RWPE2 (cell line): ENCODE results near the gene RAB20.
"Not testable (repeated sequence)": the region's sequence is repeated elsewhere in the genome, so short reads cannot be mapped to it uniquely, and the experiment has no call there.

Source experiments
- ATAC-seq: fragments of 200-7000 bp; cut with Tn5 transposase; 3 replicates; pipeline ENCODE4 v1.9.1; 2021; ENCODE audit warnings: low read depth
- DNase-seq: peaks from one replicate; pipeline ENCODE4 v3.0.0-alpha.2; 2020; ENCODE audit warnings: low spot score
- H3K27ac ChIP-seq: fragments of 450-650 bp; 2 replicates; pipeline ENCODE4 v1.5.1; 2017; ENCODE audit warnings: mild to moderate bottlenecking; ENCODE audit not compliant: poor library complexity, severe bottlenecking
- H3K27me3 ChIP-seq: fragments of 250-450 bp; sonication (Bioruptor Pico); 2 replicates; pipeline ENCODE4 v1.5.1; 2021; ENCODE audit warnings: mild to moderate bottlenecking, moderate library complexity; ENCODE audit not compliant: insufficient read depth, poor library complexity, severe bottlenecking
- H3K36me3 ChIP-seq: fragments of 250-450 bp; sonication (Bioruptor Pico); 2 replicates; pipeline ENCODE4 v1.5.1; 2020; ENCODE audit warnings: low read depth, mild to moderate bottlenecking, moderate library complexity
- H3K4me1 ChIP-seq: fragments of 250-450 bp; sonication (Bioruptor Pico); 2 replicates; pipeline ENCODE4 v1.5.1; 2021; ENCODE audit warnings: mild to moderate bottlenecking, moderate library complexity; ENCODE audit not compliant: insufficient read depth, poor library complexity, severe bottlenecking
- H3K4me3 ChIP-seq: fragments of 250-450 bp; sonication (Bioruptor Pico); 2 replicates; pipeline ENCODE4 v1.5.1; 2021; ENCODE audit warnings: mild to moderate bottlenecking, moderate library complexity; ENCODE audit not compliant: severe bottlenecking
- H3K9me3 ChIP-seq: fragments of 250-450 bp; sonication (Bioruptor Pico); 2 replicates; pipeline ENCODE4 v1.5.1; 2021; ENCODE audit warnings: mild to moderate bottlenecking, moderate library complexity; ENCODE audit not compliant: severe bottlenecking
- CTCF ChIP-seq: fragments of 450-650 bp; IDR thresholded peaks from one replicate; pipeline ENCODE4 v1.5.1; 2017; ENCODE audit warnings: mild to moderate bottlenecking, moderate library complexity; ENCODE audit not compliant: poor library complexity, severe bottlenecking

RAB20 gene

DNA sequence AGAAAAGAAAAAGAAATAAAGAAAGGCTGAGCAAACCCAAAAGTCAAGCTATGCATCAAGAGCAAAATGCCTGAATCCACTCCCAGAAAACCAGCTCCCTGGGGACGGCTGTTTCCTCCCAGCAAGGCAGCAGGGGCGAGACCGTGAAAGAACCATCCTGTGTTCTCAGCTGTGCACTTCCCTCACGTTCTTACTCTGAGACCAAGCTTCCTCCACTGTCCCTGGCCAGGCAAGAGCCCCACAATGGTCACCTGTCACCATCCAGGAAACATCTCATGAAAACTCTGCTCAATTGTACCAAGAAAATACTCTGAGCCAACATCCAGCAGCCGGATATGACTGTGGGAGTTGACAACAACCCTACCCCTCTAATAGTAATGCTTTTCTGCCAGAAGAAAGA, 22.9 kb downstream of the RAB20 start:
- DNase-seq: no peak
- Histone ChIP-seq H3K36me3 (no peaks in the 10 kb centered on the region), H3K9me3 (no peaks in the 10 kb centered on the region), H3K4me3 (no peak overlapping the region), H3K27ac (no peak overlapping the region), H3K27me3 (no peaks in the 10 kb centered on the region), H3K4me1 (no peaks in the 10 kb centered on the region)
- no peak for ATAC-seq
- TF ChIP-seq CTCF: no peak

DNA sequence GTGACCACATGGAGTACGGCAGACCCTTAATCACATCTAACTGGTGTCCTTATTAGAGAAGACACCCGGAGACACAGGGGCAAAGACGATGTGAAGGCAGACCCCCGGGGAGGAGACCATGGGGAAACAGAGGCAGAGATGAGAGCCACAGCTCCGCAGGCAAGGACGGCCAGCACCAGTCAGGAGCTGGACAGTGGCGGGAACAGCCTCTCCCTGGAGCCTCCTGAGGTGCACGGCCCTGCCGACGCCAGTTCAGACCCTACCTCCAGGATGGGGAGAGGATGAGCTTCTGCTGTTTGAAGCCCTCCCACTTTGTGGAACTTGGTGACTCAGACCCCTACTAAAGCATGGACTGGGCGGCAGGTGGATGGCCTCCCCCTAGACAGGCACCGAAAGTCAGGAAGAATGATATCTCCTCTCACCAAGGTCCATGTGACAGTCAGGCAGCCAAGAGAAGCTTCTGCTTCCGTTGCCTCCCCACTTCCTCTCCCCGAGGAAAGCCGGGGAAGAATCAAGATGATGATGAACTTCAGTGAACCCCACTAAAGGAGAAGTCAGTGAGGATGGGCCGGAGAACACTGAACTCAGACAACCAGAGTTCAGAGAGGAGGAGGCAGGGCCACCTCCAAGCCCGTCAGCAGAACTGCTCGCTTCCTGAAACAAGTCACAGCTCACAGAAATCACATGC, 25.4 kb downstream of the RAB20 start:
- Histone ChIP-seq H3K27ac (no peak overlapping the region), H3K27me3 (no peaks in the 10 kb centered on the region), H3K36me3 (no peaks in the 10 kb centered on the region), H3K4me1 (no peaks in the 10 kb centered on the region), H3K4me3 (no peak overlapping the region), H3K9me3 (no peaks in the 10 kb centered on the region)
- DNase-seq (no peak), ATAC-seq (no peak)
- TF ChIP-seq CTCF: no peak

DNA sequence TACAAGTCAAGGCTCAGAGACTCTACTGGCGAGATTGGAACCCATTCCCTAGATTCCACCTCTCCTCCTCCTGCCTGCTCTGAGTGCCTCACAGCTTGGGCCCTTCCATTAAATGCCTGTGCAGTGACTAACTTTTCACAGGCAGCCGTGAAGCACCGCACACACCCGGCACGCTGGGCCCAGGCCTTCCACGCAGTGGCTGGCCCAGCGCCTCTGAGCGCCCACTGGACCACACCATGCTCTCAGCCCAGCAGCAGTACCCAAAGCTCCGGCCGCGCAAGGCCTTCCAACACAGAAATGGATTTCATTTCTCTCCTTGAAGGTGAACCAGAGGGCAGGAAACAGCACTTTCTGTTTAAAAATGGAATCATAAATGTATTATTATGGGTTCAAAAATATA, 26.0 kb downstream of the RAB20 start:
- Histone ChIP-seq H3K4me1 (no peaks in the 10 kb centered on the region), H3K4me3 (no peak overlapping the region), H3K9me3 (no peaks in the 10 kb centered on the region), H3K27me3 (no peaks in the 10 kb centered on the region), H3K27ac (no peak overlapping the region), H3K36me3 (no peaks in the 10 kb centered on the region)
- ATAC-seq (no peak), DNase-seq (no peak)
- no peak for TF ChIP-seq CTCF

DNA sequence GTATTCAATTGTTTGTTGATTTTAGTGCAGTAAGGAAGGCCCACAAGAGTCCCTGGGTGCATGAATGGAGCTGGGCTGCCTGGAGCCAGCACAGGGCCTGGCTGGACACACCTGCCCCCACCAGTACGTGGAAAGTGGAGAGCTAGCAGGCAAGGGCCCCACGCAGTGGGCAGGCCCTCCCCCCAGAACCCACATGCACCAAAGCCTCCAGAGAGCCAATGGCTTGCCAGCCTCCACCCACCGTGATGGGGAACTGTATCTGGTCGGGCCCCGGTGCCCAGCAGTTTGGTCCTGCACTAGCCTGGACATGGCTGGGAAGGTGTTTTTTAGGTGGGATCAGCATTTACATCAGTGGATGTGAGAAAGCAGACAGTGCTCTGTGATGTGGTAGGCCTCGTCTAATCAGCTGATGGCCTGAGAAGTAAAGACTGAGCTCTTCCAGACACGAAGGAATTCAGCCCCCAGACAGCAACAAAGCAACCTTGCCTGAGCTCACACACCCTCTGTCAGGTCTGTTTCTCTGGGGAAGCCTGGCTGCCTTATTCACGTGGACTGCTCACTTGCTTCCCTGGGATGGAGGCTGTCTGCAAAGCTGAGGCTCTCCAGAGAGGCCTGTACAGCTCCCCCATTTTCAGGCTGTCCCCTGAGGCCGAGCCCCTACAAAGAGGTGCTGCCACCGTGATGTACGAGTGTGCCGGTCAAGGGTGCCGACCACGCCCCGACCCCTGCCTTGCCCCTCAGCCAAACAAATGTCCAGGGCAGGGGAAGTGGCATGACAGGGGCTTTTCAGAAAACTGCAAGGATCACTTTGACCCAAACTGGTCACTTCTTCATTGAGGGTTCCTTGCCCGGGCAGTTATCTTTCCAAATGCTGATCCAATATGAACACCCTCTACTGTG, 27.5 kb downstream of the RAB20 start:
- Histone ChIP-seq H3K36me3 (no peaks in the 10 kb centered on the region), H3K4me1 (no peaks in the 10 kb centered on the region)
- ATAC-seq: no peak

DNA sequence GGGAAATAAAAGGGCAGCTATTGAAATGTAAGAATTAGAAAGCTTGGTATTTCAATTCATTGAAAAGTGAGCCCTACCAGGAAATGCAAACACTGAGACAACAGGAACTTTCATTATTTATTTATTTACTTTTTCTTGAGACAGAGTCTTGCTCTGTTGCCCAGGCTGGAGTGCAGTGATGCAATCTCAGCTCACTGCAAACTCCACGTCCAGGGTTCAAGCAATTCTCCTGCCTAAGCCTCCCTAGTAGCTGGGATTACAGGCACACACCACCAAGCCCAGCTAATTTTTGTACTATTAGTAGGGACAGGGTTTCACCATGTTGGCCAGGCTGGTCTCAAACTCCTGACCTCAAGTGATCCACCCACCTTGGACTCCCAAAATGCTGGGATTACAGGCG, 29.3 kb downstream of the RAB20 start:
- not testable (repeated sequence) for ATAC-seq, H3K9me3 ChIP-seq, DNase-seq, H3K36me3 ChIP-seq, H3K4me1 ChIP-seq, H3K27me3 ChIP-seq, H3K4me3 ChIP-seq, H3K27ac ChIP-seq

More for the DNA sequence above, 27.5 kb downstream of the RAB20 start:
- DNase-seq: no peak
- Histone ChIP-seq H3K27me3 (no peaks in the 10 kb centered on the region), H3K4me3 (no peak overlapping the region), H3K27ac (no peak overlapping the region), H3K9me3 (no peaks in the 10 kb centered on the region)
- no peak for TF ChIP-seq CTCF
